Endothelial cell of umbilical vein (primary cell): ENCODE results near the gene PROC. TPM values are rescaled to one million over a fixed set of nuclear protein-coding genes. Genes with fewer than 3 reads are reported as not detected.

Source experiments
- BruUV-seq: library from RNA; stranded (reverse); fragments of 400-500 nt; replicated peaks from 2 replicates; lab custom pipeline; 2021; lab: Mats Ljungman, UMichigan
- CTCF ChIA-PET: fragments of 300-600, 350-600 bp; sonication (Branson Sonifier 250); formaldehyde crosslinking; loops from one replicate; lab custom pipeline; 2021; ENCODE audit warnings: antibody characterized with exemption, inconsistent platforms; lab: Charles Lee
- POLR2A ChIA-PET: fragments of 300-600, 350-600 bp; sonication (Branson Sonifier 250); formaldehyde crosslinking; loops from one replicate; lab custom pipeline; 2021; ENCODE audit warnings: antibody characterized with exemption, inconsistent platforms; lab: Charles Lee
- DNase-seq: peaks from one replicate; pipeline ENCODE4 v3.0.0-alpha.2; 2011; ENCODE audit warnings: low read depth, low spot score
- FAIRE-seq: peaks from 2 replicates; lab custom pipeline; 2011; peaks lifted over from hg19 to GRCh38; lab: Jason Lieb, UNC
- H2AFZ ChIP-seq: 2 replicates; pipeline ENCODE4 v1.6.0; 2012; ENCODE audit warnings: low read depth, low read length, control low read depth, inconsistent platforms
- H3K27ac ChIP-seq: 2 replicates; pipeline ENCODE4 v1.5.1; 2011; ENCODE audit warnings: low read depth, mild to moderate bottlenecking, control low read depth, low read length, moderate library complexity; ENCODE audit not compliant: insufficient read depth
- H3K27me3 ChIP-seq, 2 experiments: 2 replicates each; pipeline versions ENCODE4 v1.6.0 to v1.6.1; 2011; ENCODE audit warnings: low read length in 2 of 2, mixed read lengths in 1 of 2; ENCODE audit not compliant: control insufficient read depth in 2 of 2, insufficient read depth in 2 of 2
- H3K36me3 ChIP-seq, 2 experiments: 2 replicates in 1 of 2; 3 replicates in 1 of 2; pipeline ENCODE4 v1.5.1; 2011; ENCODE audit warnings: low read length in 2 of 2, mild to moderate bottlenecking in 1 of 2, moderate library complexity in 1 of 2; ENCODE audit not compliant: control insufficient read depth in 2 of 2, insufficient read depth in 2 of 2; ENCODE audit errors: extremely low read depth in 1 of 2
- H3K4me1 ChIP-seq: 3 replicates; pipeline ENCODE4 v1.5.1; 2011; ENCODE audit warnings: mild to moderate bottlenecking, low read length; ENCODE audit not compliant: control insufficient read depth, insufficient read depth; ENCODE audit errors: extremely low read depth
- H3K4me2 ChIP-seq: 2 replicates; pipeline ENCODE4 v1.6.1; 2011; ENCODE audit warnings: low read length, control low read depth, mixed read lengths; ENCODE audit not compliant: insufficient read depth
- H3K4me3 ChIP-seq, 3 experiments: fragments of 200-600 bp in 1 of 3; sonication (generic), shearing (Covaris generic) in 1 of 3; replicated peaks in 1 of 3; 2 replicates each; pipeline ENCODE4 v1.5.1; 2011 to 2016; ENCODE audit warnings: control low read depth in 3 of 3, low read length in 3 of 3, mild to moderate bottlenecking in 2 of 3, inconsistent platforms in 1 of 3, low read depth in 1 of 3, moderate library complexity in 1 of 3; ENCODE audit not compliant: insufficient read depth in 1 of 3
- H3K79me2 ChIP-seq: 2 replicates; pipeline ENCODE4 v1.6.0; 2012; ENCODE audit warnings: low read length, inconsistent platforms; ENCODE audit not compliant: control insufficient read depth, insufficient read depth
- H3K9ac ChIP-seq: replicated peaks from 2 replicates; pipeline ENCODE3; 2011; ENCODE audit warnings: low read length, control low read depth; ENCODE audit not compliant: insufficient read depth; ENCODE audit errors: extremely low read depth
- H3K9me1 ChIP-seq: replicated peaks from 3 replicates; pipeline ENCODE4 v1.6.0; 2011; ENCODE audit warnings: mild to moderate bottlenecking, low read length; ENCODE audit not compliant: control insufficient read depth, insufficient read depth; ENCODE audit errors: extremely low read depth
- H3K9me3 ChIP-seq: replicated peaks from 2 replicates; pipeline ENCODE4 v1.5.1; 2012; ENCODE audit warnings: low read length, inconsistent platforms; ENCODE audit not compliant: control insufficient read depth, insufficient read depth
- H4K20me1 ChIP-seq: replicated peaks from 2 replicates; pipeline ENCODE3; 2011; ENCODE audit warnings: mild to moderate bottlenecking, low read length; ENCODE audit not compliant: control insufficient read depth, insufficient read depth; ENCODE audit errors: extremely low read depth
- CTCF ChIP-seq, 2 donors: IDR thresholded peaks; 1 replicate in 1 of 2; 2 replicates in 1 of 2; pipeline ENCODE4 v1.5.1; 2011; ENCODE audit warnings: low read length in 2 of 2, mild to moderate bottlenecking in 2 of 2, moderate library complexity in 2 of 2, control low read depth in 1 of 2, inconsistent platforms in 1 of 2, low read depth in 1 of 2; ENCODE audit not compliant: insufficient read depth in 1 of 2; ENCODE audit errors: extremely low read depth in 1 of 2
- EZH2 ChIP-seq: IDR thresholded peaks from 2 replicates; pipeline ENCODE4 v1.6.1; 2012; ENCODE audit warnings: borderline replicate concordance, low read depth, mild to moderate bottlenecking, moderate library complexity, low read length, inconsistent platforms; ENCODE audit not compliant: severe bottlenecking
- FOS ChIP-seq: IDR thresholded peaks from 2 replicates; pipeline ENCODE4 v1.6.1; 2011; ENCODE audit warnings: mild to moderate bottlenecking, low read length, moderate library complexity, borderline replicate concordance; ENCODE audit not compliant: insufficient read depth
- GATA2 ChIP-seq: IDR thresholded peaks from 2 replicates; pipeline ENCODE4 v1.7.0; 2011; ENCODE audit warnings: low read depth, mild to moderate bottlenecking, moderate library complexity, mixed read lengths, low read length; ENCODE audit not compliant: insufficient read length, insufficient read depth
- JUN ChIP-seq: IDR thresholded peaks from 2 replicates; pipeline ENCODE4 v1.6.1; 2011; ENCODE audit warnings: borderline replicate concordance, low read depth; ENCODE audit not compliant: insufficient read length, insufficient read depth
- MAX ChIP-seq: IDR thresholded peaks from 2 replicates; pipeline ENCODE4 v1.6.1; 2011; ENCODE audit not compliant: insufficient read depth, insufficient read length
- MYC ChIP-seq: IDR thresholded peaks from one replicate; pipeline ENCODE4 v1.6.1; 2011; ENCODE audit warnings: mild to moderate bottlenecking, low read depth, low read length
- POLR2A ChIP-seq: IDR thresholded peaks from 2 replicates; pipeline ENCODE4 v1.6.1; 2012; ENCODE audit warnings: low read depth, mild to moderate bottlenecking, control low read depth, low read length
- POLR2AphosphoS5 ChIP-seq: IDR thresholded peaks from 2 replicates; pipeline ENCODE4 v1.6.1; 2012; ENCODE audit warnings: low read depth, mild to moderate bottlenecking, control low read depth, low read length, moderate library complexity; ENCODE audit not compliant: insufficient read depth
- dilution Hi-C: fragments of 300-500 bp; cut with MboI; formaldehyde crosslinking; loops from one replicate; pipeline ENCODE4 v1.15.0; 2019; ENCODE audit warnings: low sequenced_read_pairs; ENCODE audit not compliant: extremely low pct_ligation_motif_present
- intact Hi-C: fragments of 100-400 bp; cut with micrococcal nuclease; formaldehyde crosslinking; loops from one replicate; pipeline ENCODE4 v1.10.0; 2022
- polyA plus RNA-seq, 4 experiments: library from polyadenylated mRNA; depleted of rRNA in 3 of 4; stranded (reverse) in 3 of 4; unstranded in 1 of 4; fragments of >200 nt; gene quantifications; 2 replicates each; pipeline versions ENCODE4 v1.2.1 to v1.2.3, GENCODE V29; 2011 to 2012; ENCODE audit warnings: missing spikeins in 1 of 4
- total RNA-seq: library from RNA; stranded (reverse); gene quantifications from 2 replicates; pipeline ENCODE4 v1.2.3, GENCODE V29; 2021

Gene PROC
- total and polyA plus RNA-seq, 2 donors (not counting 3 experiments of a cell fraction or from before 2014, with no cell fraction given): not detected

GRCh38 chr2:127389778-127390435 lies 28.3 kb upstream of the PROC start:
- H3K9me1 ChIP-seq: no peaks in the 10 kb centered on the region
- no peak overlapping the region for H3K4me3 ChIP-seq
- no peak overlapping the region for H3K9ac ChIP-seq
- no peak overlapping the region for H2AFZ ChIP-seq
- no peak for FAIRE-seq
- CTCF ChIA-PET: no interaction called here
- no TSS peak for BruUV-seq
- POLR2A ChIA-PET: no interaction called here
- H3K27ac ChIP-seq: no peak overlapping the region
- TF ChIP-seq POLR2AphosphoS5 (no peak), FOS (no peak), POLR2A (no peak), GATA2 (no peak), MYC (no peak), JUN (no peak), EZH2 (no peak), MAX (no peak), CTCF (IDR thresholded peaks at IDR 0.05; ENCODE audit: extremely low read depth in 1 of 2, insufficient read depth in 1 of 2, low read depth in 1 of 2, low read length in 2 of 2) (no peak)
- H3K4me1 ChIP-seq: peaks cover 19% of the 10 kb centered on the region
- dilution Hi-C loops: no loop called here
- H3K4me2 ChIP-seq: no peak overlapping the region
- no peaks in the 10 kb centered on the region for H4K20me1 ChIP-seq
- H3K27me3 ChIP-seq: no peaks in the 10 kb centered on the region
- intact Hi-C loops: loop anchor here (5.0 kb wide), 1 partner anchor 32 kb away; no protein-coding TSS in a partner anchor
- no peaks in the 10 kb centered on the region for H3K9me3 ChIP-seq
- DNase-seq: no peak
- no peaks in the 10 kb centered on the region for H3K36me3 ChIP-seq
- H3K79me2 ChIP-seq: peaks cover 20% of the 10 kb centered on the region
